ENCODE results near the gene MCTP2.
A peak's percentile ranks its signal among the peaks of the same experiment; 100 is the strongest.

The MCTP2 gene

GRCh38 chr15:94503293-94503692 is 271.9 kb downstream of the MCTP2 start:
- no peak for TF ChIP-seq CTCF (IDR thresholded peaks at IDR 0.05; ENCODE audit: unreplicated experiment in 3 of 3)
- H3K27ac Mint-ChIP-seq = no peak overlapping the region
- H3K4me1 Mint-ChIP-seq = no peaks in the 10 kb centered on the region
- H3K36me3 Mint-ChIP-seq (ENCODE audit: low read depth) = peaks cover 7% of the 10 kb centered on the region
- peaks cover 46% of the 10 kb centered on the region for H3K9me3 Mint-ChIP-seq
- no peaks in the 10 kb centered on the region for H3K27me3 Mint-ChIP-seq (ENCODE audit: low read depth)
- H3K4me3 Mint-ChIP-seq = no peak overlapping the region

GRCh38 chr15:94509259-94509658 is 277.9 kb downstream of the MCTP2 start:
- H3K4me1 Mint-ChIP-seq = no peaks in the 10 kb centered on the region
- H3K4me3 Mint-ChIP-seq = no peak overlapping the region
- H3K27me3 Mint-ChIP-seq (ENCODE audit: low read depth) = peaks cover 3% of the 10 kb centered on the region
- H3K27ac Mint-ChIP-seq = no peak overlapping the region
- no peak for TF ChIP-seq CTCF (IDR thresholded peaks at IDR 0.05; ENCODE audit: unreplicated experiment in 3 of 3)
- peaks cover 40% of the 10 kb centered on the region for H3K9me3 Mint-ChIP-seq
- H3K36me3 Mint-ChIP-seq (ENCODE audit: low read depth) = peaks cover 7% of the 10 kb centered on the region

GRCh38 chr15:94522125-94522524 is 290.8 kb downstream of the MCTP2 start:
- peaks cover 9% of the 10 kb centered on the region for H3K27me3 Mint-ChIP-seq (ENCODE audit: low read depth)
- H3K4me3 Mint-ChIP-seq = no peak overlapping the region
- no peak for TF ChIP-seq CTCF (IDR thresholded peaks at IDR 0.05; ENCODE audit: unreplicated experiment in 3 of 3)
- H3K36me3 Mint-ChIP-seq (ENCODE audit: low read depth) = no peaks in the 10 kb centered on the region
- no peaks in the 10 kb centered on the region for H3K4me1 Mint-ChIP-seq
- H3K27ac Mint-ChIP-seq = no peak overlapping the region
- peaks cover 7% of the 10 kb centered on the region for H3K9me3 Mint-ChIP-seq

- Mint-ChIP-seq H3K4me1 (no peaks in the 10 kb centered on the region), H3K27me3 (ENCODE audit: low read depth) (peaks cover 9% of the 10 kb centered on the region), H3K27ac (peak overlapping the region in 1 of 3 experiments; percentile 42), H3K9me3 (peaks cover 4% of the 10 kb centered on the region), H3K36me3 (ENCODE audit: low read depth) (no peaks in the 10 kb centered on the region), H3K4me3 (no peak overlapping the region)
- no peak for TF ChIP-seq CTCF (IDR thresholded peaks at IDR 0.05; ENCODE audit: unreplicated experiment in 3 of 3)
These were observed 292.5 kb downstream of the MCTP2 start for GRCh38 chr15:94523873-94524272.

- Mint-ChIP-seq H3K4me1 (no peaks in the 10 kb centered on the region), H3K4me3 (no peak overlapping the region)
- TF ChIP-seq CTCF (IDR thresholded peaks at IDR 0.05; ENCODE audit: unreplicated experiment in 3 of 3) = no peak
These were observed 293.2 kb downstream of the MCTP2 start for GRCh38 chr15:94524565-94524964.

GRCh38 chr15:94526071-94526689 is 294.8 kb downstream of the MCTP2 start:
- H3K4me3 Mint-ChIP-seq = no peak overlapping the region

More at GRCh38 chr15:94524565-94524964, 293.2 kb downstream of the MCTP2 start:
- Mint-ChIP-seq H3K9me3 (no peaks in the 10 kb centered on the region), H3K27ac (no peak overlapping the region), H3K36me3 (ENCODE audit: low read depth) (no peaks in the 10 kb centered on the region), H3K27me3 (ENCODE audit: low read depth) (peaks cover 9% of the 10 kb centered on the region)

More at GRCh38 chr15:94526071-94526689, 294.8 kb downstream of the MCTP2 start:
- peak in 2 of 3 experiments; percentile 35 to 46 for TF ChIP-seq CTCF (IDR thresholded peaks at IDR 0.05; ENCODE audit: unreplicated experiment in 3 of 3)
- Mint-ChIP-seq H3K9me3 (no peaks in the 10 kb centered on the region), H3K4me1 (peaks cover 8% of the 10 kb centered on the region), H3K27me3 (ENCODE audit: low read depth) (peaks cover 9% of the 10 kb centered on the region), H3K36me3 (ENCODE audit: low read depth) (no peaks in the 10 kb centered on the region), H3K27ac (no peak overlapping the region)

All from nephron (organoid).